A673 (cell line): Measurements from ENCODE around the gene SCAP.

Experiments
- CTCF ChIP-seq: fragments of 300-800, 200-600 bp; sonication (generic); conservative IDR thresholded peaks from 2 replicates; pipeline ENCODE4 v1.5.1; 2017; ENCODE audit warnings: low read depth, mild to moderate bottlenecking, antibody characterized with exemption, low read length, moderate library complexity, mixed read lengths
- EZH2 ChIP-seq: fragments of 200-600 bp; sonication (generic); IDR thresholded peaks from 2 replicates; pipeline ENCODE4 v1.6.1; 2017; ENCODE audit warnings: borderline replicate concordance, low read depth, mild to moderate bottlenecking, mixed read lengths, antibody characterized with exemption, low read length; ENCODE audit not compliant: poor library complexity, severe bottlenecking

DNA sequence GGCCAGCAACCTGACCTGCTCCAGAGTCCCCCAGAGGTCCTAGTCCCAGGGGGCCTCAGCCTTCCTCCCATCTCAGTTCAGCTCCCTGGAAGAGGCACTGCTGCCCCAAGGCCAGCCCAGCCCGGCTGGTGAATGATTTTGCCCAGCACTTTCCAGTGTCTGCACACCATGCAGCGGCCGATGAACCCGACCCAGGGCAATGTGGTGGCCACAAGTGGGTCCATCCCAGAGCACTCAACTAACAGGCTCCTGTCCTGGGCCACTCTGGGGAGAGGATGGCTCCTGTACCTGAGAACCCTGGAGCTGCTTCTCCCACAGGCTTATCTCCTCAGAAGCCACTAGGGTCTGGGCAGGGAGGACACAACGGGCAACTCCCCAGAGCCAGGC, 55.7 kb downstream of the SCAP start:
- TF ChIP-seq CTCF (no peak), EZH2 (no peak)
